HL-60 (cell line): ENCODE results near the gene CNGA2.

Experiments
- CTCF ChIP-seq: IDR thresholded peaks from one replicate; pipeline ENCODE4 v1.5.1; 2011; ENCODE audit warnings: low read length, control low read depth, inconsistent platforms; ENCODE audit not compliant: insufficient read depth
- GABPA ChIP-seq: IDR thresholded peaks from 2 replicates; pipeline ENCODE4 v1.6.1; 2012; ENCODE audit warnings: low read depth
- POLR2AphosphoS5 ChIP-seq: IDR thresholded peaks from 2 replicates; pipeline ENCODE4 v1.6.1; 2012; ENCODE audit warnings: low read depth
- REST ChIP-seq: IDR thresholded peaks from 2 replicates; pipeline ENCODE4 v1.6.1; 2012; ENCODE audit warnings: low read depth; ENCODE audit not compliant: insufficient replicate concordance
- SPI1 ChIP-seq: IDR thresholded peaks from 2 replicates; pipeline ENCODE4 v1.6.1; 2012; ENCODE audit warnings: low read depth, mild to moderate bottlenecking, borderline replicate concordance

- TF ChIP-seq CTCF (no peak), POLR2AphosphoS5 (no peak), REST (no peak), GABPA (no peak), SPI1 (no peak)
These were observed 32.4 kb upstream of the CNGA2 start for GRCh38 chrX:151702026-151702714.
